B cell (primary cell): Measurements from ENCODE around the gene IFRD2. TPM values are rescaled to one million over a fixed set of nuclear protein-coding genes. Genes with fewer than 3 reads are reported as not detected.
"Not testable (repeated sequence)": the region's sequence is repeated elsewhere in the genome, so short reads cannot be mapped to it uniquely, and the experiment has no call there.

Experiments used
- ATAC-seq: fragments of 200-7000 bp; cut with Tn5 transposase; one replicate; pipeline ENCODE4 v1.10.0; 2021; ENCODE audit warnings: low read depth, mild to moderate bottlenecking, moderate number of reproducible peaks, moderate library complexity
- CTCF ChIA-PET: fragments of 350-600 bp; sonication (Branson Sonifier 250); formaldehyde crosslinking; loops from one replicate; lab custom pipeline; 2021; ENCODE audit warnings: antibody characterized with exemption, inconsistent platforms; lab: Charles Lee
- POLR2A ChIA-PET: fragments of 350-600 bp; sonication (Branson Sonifier 250); formaldehyde crosslinking; loops from one replicate; lab custom pipeline; 2021; ENCODE audit warnings: antibody characterized with exemption; lab: Charles Lee
- DNase-seq: peaks from one replicate; pipeline ENCODE4 v3.0.0; 2013
- H2AFZ ChIP-seq: 2 replicates; pipeline ENCODE4 v1.6.1; 2012; ENCODE audit warnings: mild to moderate bottlenecking, low read depth, low read length; ENCODE audit not compliant: insufficient read depth, poor library complexity, severe bottlenecking
- H3K27ac ChIP-seq, 2 donors: 1 replicate in 1 of 2; 2 replicates in 1 of 2; pipeline ENCODE4 v1.5.1; 2012 to 2013; ENCODE audit warnings: low read length in 2 of 2, mild to moderate bottlenecking in 2 of 2, moderate library complexity in 1 of 2
- H3K27me3 ChIP-seq, 4 experiments: fragments of 200-600 bp in 1 of 4; sonication (generic) in 1 of 4; replicated peaks in 1 of 4; 1 replicate in 2 of 4; 2 replicates in 2 of 4; pipeline versions ENCODE4 v1.6.1 to v1.7.0; 2013 to 2016; ENCODE audit warnings: low read length in 3 of 4, mild to moderate bottlenecking in 2 of 4, mixed read lengths in 1 of 4, moderate library complexity in 1 of 4; ENCODE audit not compliant: insufficient read depth in 4 of 4, control insufficient read depth in 3 of 4; ENCODE audit errors: control extremely low read depth in 1 of 4
- H3K36me3 ChIP-seq, 2 experiments: replicated peaks in 1 of 2; 1 replicate in 1 of 2; 2 replicates in 1 of 2; pipeline versions ENCODE4 v1.6.1 to v1.7.1; 2013; ENCODE audit warnings: low read length in 1 of 2; ENCODE audit not compliant: insufficient read depth in 2 of 2, control insufficient read depth in 1 of 2; ENCODE audit errors: control extremely low read depth in 1 of 2, extremely low read depth in 1 of 2
- H3K4me1 ChIP-seq, 2 donors: fragments of 200-600 bp in 1 of 2; sonication (generic) in 1 of 2; 1 replicate in 1 of 2; 2 replicates in 1 of 2; pipeline versions ENCODE4 v1.5.1 to v1.6.1; 2013 to 2017; ENCODE audit warnings: low read length in 2 of 2; ENCODE audit not compliant: control insufficient read depth in 2 of 2, insufficient read depth in 2 of 2
- H3K4me2 ChIP-seq: replicated peaks from 2 replicates; pipeline ENCODE3; 2012; ENCODE audit warnings: mild to moderate bottlenecking, low read depth, low read length; ENCODE audit not compliant: poor library complexity, severe bottlenecking
- H3K4me3 ChIP-seq, 5 experiments: fragments of 200-600 bp in 1 of 5; sonication (generic) in 1 of 5; 1 replicate in 3 of 5; 2 replicates in 2 of 5; pipeline versions ENCODE4 v1.5.1 to v1.7.0; 2011 to 2016; ENCODE audit warnings: low read length in 4 of 5, mild to moderate bottlenecking in 4 of 5, low read depth in 2 of 5, control low read depth in 1 of 5, moderate library complexity in 1 of 5; ENCODE audit not compliant: insufficient read depth in 1 of 5; ENCODE audit errors: control extremely low read depth in 1 of 5, extremely low read depth in 1 of 5
- H3K79me2 ChIP-seq: fragments of 200-600 bp; sonication (generic); one replicate; pipeline ENCODE4 v1.6.0; 2016; ENCODE audit warnings: low read length; ENCODE audit not compliant: control insufficient read depth, insufficient read depth
- H3K9ac ChIP-seq: fragments of 200-600 bp; sonication (generic); 2 replicates; pipeline ENCODE4 v1.6.1; 2017; ENCODE audit warnings: mild to moderate bottlenecking, low read length, moderate library complexity
- H3K9me3 ChIP-seq, 3 donors: one replicate each; pipeline versions ENCODE4 v1.6.1 to v1.7.1; 2013; ENCODE audit warnings: low read length in 2 of 3; ENCODE audit not compliant: control insufficient read depth in 2 of 3, insufficient read depth in 1 of 3; ENCODE audit errors: control extremely low read depth in 1 of 3
- H4K20me1 ChIP-seq: 2 replicates; pipeline ENCODE4 v1.6.0; 2012; ENCODE audit warnings: mild to moderate bottlenecking, low read length; ENCODE audit not compliant: insufficient read depth, control insufficient read depth, poor library complexity, severe bottlenecking
- H3K27ac Mint-ChIP-seq: one replicate; pipeline ENCODE4 v1.8.0; 2021; ENCODE audit warnings: mixed read lengths
- H3K27me3 Mint-ChIP-seq: one replicate; pipeline ENCODE4 v1.8.0; 2021; ENCODE audit warnings: mixed read lengths
- H3K4me1 Mint-ChIP-seq: one replicate; pipeline ENCODE4 v1.8.0; 2021; ENCODE audit warnings: mixed read lengths
- H3K4me3 Mint-ChIP-seq: one replicate; pipeline ENCODE4 v1.8.0; 2021; ENCODE audit warnings: mixed read lengths
- H3K9me3 Mint-ChIP-seq: one replicate; pipeline ENCODE4 v1.8.0; 2022; ENCODE audit warnings: mixed read lengths; ENCODE audit not compliant: insufficient read depth
- EZH2 ChIP-seq: IDR thresholded peaks from 2 replicates; pipeline ENCODE4 v1.6.1; 2012; ENCODE audit warnings: borderline replicate concordance, low read depth, mild to moderate bottlenecking, moderate library complexity, low read length; ENCODE audit not compliant: insufficient read depth, poor library complexity, severe bottlenecking
- WGBS: methylation state at CpG from one replicate; pipeline ENCODE4 v1.1.5; 2013; ENCODE audit warnings: missing lambda C conversion rate; ENCODE audit not compliant: insufficient coverage; 5-methylcytosine and 5-hydroxymethylcytosine counted together
- intact Hi-C: fragments of 100-400 bp; cut with micrococcal nuclease; formaldehyde crosslinking; loops from one replicate; pipeline ENCODE4 v1.10.0; 2022
- polyA plus RNA-seq: library from polyadenylated mRNA; depleted of rRNA; stranded (reverse); fragments of >200 nt; gene quantifications from 2 replicates; pipeline ENCODE4 v1.2.3, GENCODE V29; 2012
- total RNA-seq, 2 donors: library from RNA; stranded (reverse); fragments of 120-200 nt in 1 of 2; gene quantifications; 1 replicate in 1 of 2; 2 replicates in 1 of 2; pipeline versions ENCODE4 v1.2.3 to v1.2.4, GENCODE V29; 2013 to 2022
- TF ChIP-seq, protein P1 (sequence below): fragments of 200-600 bp; IDR thresholded peaks from one replicate; pipeline ENCODE4 v1.8.0; 2022; ENCODE audit warnings: antibody characterized with exemption, mild to moderate bottlenecking

IFRD2 gene
- total and polyA plus RNA-seq, 2 donors (not counting 1 experiment from before 2014, with no cell fraction given): 63.4 to 80.1 TPM

GRCh38 chr3:50245251-50245745 lies 46.9 kb downstream of the IFRD2 start:
- Histone ChIP-seq H3K36me3 (peaks cover 0 to 52% of the 10 kb centered on the region in 2 experiments), H2AFZ (no peak overlapping the region), H3K9ac (peak overlapping the region; percentile 52), H3K79me2 (peaks cover 100% of the 10 kb centered on the region), H3K27me3 (no peaks in the 10 kb centered on the region), H4K20me1 (peaks cover 94% of the 10 kb centered on the region), H3K9me3 (no peaks in the 10 kb centered on the region), H3K4me2 (peak overlapping the region; percentile 81), H3K27ac (peak overlapping the region; percentile 76 to 86), H3K4me3 (peak overlapping the region in 3 of 5 experiments; percentile 37 to 50 (median 38)), H3K4me1 (peaks cover 70 to 96% of the 10 kb centered on the region in 2 donors)
- H3K4me1 Mint-ChIP-seq: peaks cover 83% of the 10 kb centered on the region
- no peak for TF ChIP-seq EZH2
- TF ChIP-seq, protein P1, sequence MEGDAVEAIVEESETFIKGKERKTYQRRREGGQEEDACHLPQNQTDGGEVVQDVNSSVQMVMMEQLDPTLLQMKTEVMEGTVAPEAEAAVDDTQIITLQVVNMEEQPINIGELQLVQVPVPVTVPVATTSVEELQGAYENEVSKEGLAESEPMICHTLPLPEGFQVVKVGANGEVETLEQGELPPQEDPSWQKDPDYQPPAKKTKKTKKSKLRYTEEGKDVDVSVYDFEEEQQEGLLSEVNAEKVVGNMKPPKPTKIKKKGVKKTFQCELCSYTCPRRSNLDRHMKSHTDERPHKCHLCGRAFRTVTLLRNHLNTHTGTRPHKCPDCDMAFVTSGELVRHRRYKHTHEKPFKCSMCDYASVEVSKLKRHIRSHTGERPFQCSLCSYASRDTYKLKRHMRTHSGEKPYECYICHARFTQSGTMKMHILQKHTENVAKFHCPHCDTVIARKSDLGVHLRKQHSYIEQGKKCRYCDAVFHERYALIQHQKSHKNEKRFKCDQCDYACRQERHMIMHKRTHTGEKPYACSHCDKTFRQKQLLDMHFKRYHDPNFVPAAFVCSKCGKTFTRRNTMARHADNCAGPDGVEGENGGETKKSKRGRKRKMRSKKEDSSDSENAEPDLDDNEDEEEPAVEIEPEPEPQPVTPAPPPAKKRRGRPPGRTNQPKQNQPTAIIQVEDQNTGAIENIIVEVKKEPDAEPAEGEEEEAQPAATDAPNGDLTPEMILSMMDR: no peak
- ChIA-PET POLR2A (no interaction called here), CTCF (interaction anchor here (3.8 to 27.3 kb wide), 3 partner anchors 3 to 13 kb away, joined by 70 to 596 read pairs (median 596); partner anchors contain the start of gene GNAI2)
- H3K4me3 Mint-ChIP-seq: peak overlapping the region; percentile 82
- ATAC-seq: no peak
- H3K27me3 Mint-ChIP-seq: no peaks in the 10 kb centered on the region
- DNase-seq: no peak
- H3K9me3 Mint-ChIP-seq: no peaks in the 10 kb centered on the region
- 85% methylated on average over 16 of the region's 16 CpGs for WGBS
- intact Hi-C loops: no loop called here
- H3K27ac Mint-ChIP-seq: peak overlapping the region; percentile 89

- POLR2A ChIA-PET: interaction anchor here (1.2 kb wide), 1 partner anchor 18 kb away, joined by 5 read pairs; no protein-coding TSS in a partner anchor
Measured at GRCh38 chr3:50244813-50245212, 47.4 kb downstream of the IFRD2 start.

More at GRCh38 chr3:50244813-50245212, 47.4 kb downstream of the IFRD2 start:
- WGBS: 81% methylated on average over 2 of the region's 6 CpGs
- H3K9ac ChIP-seq, ATAC-seq, H3K27me3 ChIP-seq, H3K4me3 Mint-ChIP-seq, intact Hi-C loops, H2AFZ ChIP-seq, H3K9me3 Mint-ChIP-seq, H3K9me3 ChIP-seq, H3K4me3 ChIP-seq, DNase-seq, H3K27me3 Mint-ChIP-seq: not testable (repeated sequence)
- peaks cover 70 to 96% of the 10 kb centered on the region in 2 donors for H3K4me1 ChIP-seq
- peak overlapping the region; percentile 24 for H3K4me2 ChIP-seq
- CTCF ChIA-PET: interaction anchor here (1.8 to 27.3 kb wide), 4 partner anchors 4 to 52 kb away, joined by 12 to 596 read pairs (median 305); partner anchors contain the start of genes GNAI2 and GNAT1
- H3K27ac ChIP-seq: peak overlapping the region in 1 of 2 donors; percentile 86
- H4K20me1 ChIP-seq: peaks cover 94% of the 10 kb centered on the region
- peaks cover 0 to 53% of the 10 kb centered on the region in 2 experiments for H3K36me3 ChIP-seq
- Mint-ChIP-seq H3K4me1 (peaks cover 83% of the 10 kb centered on the region), H3K27ac (peak overlapping the region; percentile 83)
- H3K79me2 ChIP-seq: peaks cover 100% of the 10 kb centered on the region
